Measurements from ENCODE around the gene PADI1.

The PADI1 gene, protein sequence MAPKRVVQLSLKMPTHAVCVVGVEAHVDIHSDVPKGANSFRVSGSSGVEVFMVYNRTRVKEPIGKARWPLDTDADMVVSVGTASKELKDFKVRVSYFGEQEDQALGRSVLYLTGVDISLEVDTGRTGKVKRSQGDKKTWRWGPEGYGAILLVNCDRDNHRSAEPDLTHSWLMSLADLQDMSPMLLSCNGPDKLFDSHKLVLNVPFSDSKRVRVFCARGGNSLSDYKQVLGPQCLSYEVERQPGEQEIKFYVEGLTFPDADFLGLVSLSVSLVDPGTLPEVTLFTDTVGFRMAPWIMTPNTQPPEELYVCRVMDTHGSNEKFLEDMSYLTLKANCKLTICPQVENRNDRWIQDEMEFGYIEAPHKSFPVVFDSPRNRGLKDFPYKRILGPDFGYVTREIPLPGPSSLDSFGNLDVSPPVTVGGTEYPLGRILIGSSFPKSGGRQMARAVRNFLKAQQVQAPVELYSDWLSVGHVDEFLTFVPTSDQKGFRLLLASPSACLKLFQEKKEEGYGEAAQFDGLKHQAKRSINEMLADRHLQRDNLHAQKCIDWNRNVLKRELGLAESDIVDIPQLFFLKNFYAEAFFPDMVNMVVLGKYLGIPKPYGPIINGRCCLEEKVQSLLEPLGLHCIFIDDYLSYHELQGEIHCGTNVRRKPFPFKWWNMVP

DNA sequence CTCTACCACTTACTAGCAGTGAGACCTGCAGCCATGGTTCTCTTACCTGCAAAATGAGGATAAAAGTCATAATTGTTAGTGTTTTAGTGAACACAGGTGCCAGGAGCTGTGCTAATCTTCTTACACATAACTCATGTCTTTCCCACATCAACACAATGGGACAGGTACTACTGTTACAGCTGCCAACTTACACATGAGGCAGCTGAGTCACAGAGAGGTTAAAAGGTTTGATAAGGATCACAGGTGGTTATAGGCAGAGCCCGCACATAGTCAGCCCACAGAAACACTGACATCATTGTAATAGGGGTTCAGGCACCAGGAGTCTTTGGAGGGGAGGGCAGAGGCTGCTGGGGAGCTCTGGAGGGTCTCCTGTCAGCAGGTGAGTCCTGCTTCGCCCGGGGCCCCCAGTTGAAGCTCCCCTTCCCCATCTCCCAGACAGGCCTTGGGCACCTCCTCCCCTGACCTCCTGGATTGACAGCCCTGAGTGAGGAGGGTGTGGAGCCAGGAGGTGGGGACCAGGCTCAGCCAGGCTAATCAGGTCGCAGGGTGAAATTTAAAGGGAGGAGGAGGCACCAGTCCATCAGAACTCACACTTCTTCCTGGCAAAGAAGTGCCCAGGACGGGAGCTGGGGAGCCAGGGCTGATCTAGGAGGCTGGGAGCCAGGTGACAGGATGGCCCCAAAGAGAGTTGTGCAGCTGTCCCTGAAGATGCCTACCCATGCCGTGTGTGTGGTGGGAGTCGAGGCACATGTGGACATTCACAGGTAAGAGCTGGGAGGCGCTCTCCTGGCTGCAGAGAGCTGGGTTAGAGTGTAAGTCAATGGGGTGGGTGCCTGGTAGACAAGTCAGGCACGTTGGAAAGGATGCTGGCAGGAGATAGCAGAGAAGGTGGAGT, at the start of gene PADI1:
Gene PADI1, plus strand, starts transcription at position 583 of the 895 bp plus-strand sequence. Its CDS starts 90 bp downstream, at position 673.
- Histone ChIP-seq H3K4me1 (ENCODE audit: control insufficient read depth in 1 of 2, insufficient read depth in 2 of 2, low read length in 2 of 2) (no peaks in the 10 kb centered on the region), H3K9me3 (ENCODE audit: control insufficient read depth in 1 of 2, low read length in 2 of 2) (no peaks in the 10 kb centered on the region), H3K36me3 (ENCODE audit: control insufficient read depth in 1 of 2, insufficient read depth in 2 of 2, low read length in 2 of 2) (no peaks in the 10 kb centered on the region), H3K27ac (ENCODE audit: low read depth, low read length) (no peak within 1 kb of the TSS), H3K9ac (ENCODE audit: low read depth in 1 of 2, low read length in 2 of 2) (no peak within 1 kb of the TSS), H3K27me3 (ENCODE audit: control insufficient read depth in 1 of 2, insufficient read depth in 2 of 2, low read length in 2 of 2) (peaks cover 0 to 3% of the 10 kb centered on the region in 2 donors), H3K4me3 (ENCODE audit: low read depth in 1 of 2, low read length in 2 of 2) (no peak within 1 kb of the TSS)

DNA sequence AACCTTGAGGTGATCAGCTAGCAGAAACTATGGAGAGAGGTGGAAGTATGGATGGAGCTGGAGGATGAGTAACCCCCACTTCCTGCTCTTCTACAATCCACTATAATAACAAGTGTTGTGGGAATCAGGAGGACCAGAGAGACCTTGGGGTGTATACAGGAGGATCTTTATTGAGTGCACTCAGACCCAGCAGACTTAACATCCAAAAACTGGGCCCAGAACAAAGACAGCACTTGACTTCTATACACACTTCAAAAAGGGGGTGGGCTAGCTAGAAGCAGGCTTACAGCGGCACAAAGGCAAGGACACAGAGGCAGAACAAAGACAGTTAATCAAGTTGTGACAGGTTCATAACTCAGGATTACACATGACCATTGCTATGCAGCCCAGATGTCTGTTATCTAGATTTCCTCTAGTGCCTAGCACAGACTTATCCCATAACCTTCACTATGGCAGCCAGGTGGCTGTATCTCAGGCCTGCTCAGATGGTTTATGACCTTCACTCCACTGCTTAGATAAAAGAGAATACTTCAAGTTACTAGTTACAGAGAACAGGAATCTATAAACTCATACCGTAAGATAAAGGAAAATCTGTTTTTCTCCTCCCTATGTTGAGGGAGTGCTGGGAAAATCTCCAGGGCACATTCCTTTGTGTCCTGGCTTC, 49.5 kb upstream of the PADI1 start:
- no peak overlapping the region for H3K9ac ChIP-seq (ENCODE audit: low read depth in 1 of 2, low read length in 2 of 2)
- no peak overlapping the region for H3K4me3 ChIP-seq (ENCODE audit: low read depth in 1 of 2, low read length in 2 of 2)
- H3K27me3 ChIP-seq (ENCODE audit: control insufficient read depth in 1 of 2, insufficient read depth in 2 of 2, low read length in 2 of 2), result no peaks in the 10 kb centered on the region
- H3K4me1 ChIP-seq (ENCODE audit: control insufficient read depth in 1 of 2, insufficient read depth in 2 of 2, low read length in 2 of 2), result no peaks in the 10 kb centered on the region
- no peaks in the 10 kb centered on the region for H3K36me3 ChIP-seq (ENCODE audit: control insufficient read depth in 1 of 2, insufficient read depth in 2 of 2, low read length in 2 of 2)
- peaks cover 21 to 33% of the 10 kb centered on the region in 2 donors for H3K9me3 ChIP-seq (ENCODE audit: control insufficient read depth in 1 of 2, low read length in 2 of 2)
- H3K27ac ChIP-seq (ENCODE audit: low read depth, low read length), result no peak overlapping the region

DNA sequence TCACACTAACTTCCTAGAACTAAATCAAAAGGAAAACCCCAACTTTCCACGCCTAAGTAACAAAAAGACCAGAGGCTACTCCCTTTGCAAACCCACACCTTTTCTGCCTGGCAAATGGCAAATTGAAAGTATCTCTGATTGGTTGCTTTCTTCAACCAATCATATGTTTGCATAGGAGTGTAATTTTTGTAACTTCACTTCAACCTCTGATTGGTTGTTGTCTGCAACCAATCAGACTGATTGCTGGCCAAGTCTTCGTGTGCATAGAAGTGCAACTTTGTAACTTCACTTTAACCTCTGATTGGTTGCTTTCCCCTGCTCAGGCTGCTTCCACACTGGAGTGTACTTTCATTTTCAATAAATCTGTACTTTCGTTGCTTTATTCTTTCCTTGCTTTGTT, 48.8 kb upstream of the PADI1 start:
- Histone ChIP-seq H3K27ac (ENCODE audit: low read depth, low read length) (no peak overlapping the region), H3K9me3 (ENCODE audit: control insufficient read depth in 1 of 2, low read length in 2 of 2) (peaks cover 21 to 33% of the 10 kb centered on the region in 2 donors), H3K27me3 (ENCODE audit: control insufficient read depth in 1 of 2, insufficient read depth in 2 of 2, low read length in 2 of 2) (no peaks in the 10 kb centered on the region), H3K4me3 (ENCODE audit: low read depth in 1 of 2, low read length in 2 of 2) (no peak overlapping the region), H3K4me1 (ENCODE audit: control insufficient read depth in 1 of 2, insufficient read depth in 2 of 2, low read length in 2 of 2) (no peaks in the 10 kb centered on the region), H3K9ac (ENCODE audit: low read depth in 1 of 2, low read length in 2 of 2) (no peak overlapping the region), H3K36me3 (ENCODE audit: control insufficient read depth in 1 of 2, insufficient read depth in 2 of 2, low read length in 2 of 2) (no peaks in the 10 kb centered on the region)

DNA sequence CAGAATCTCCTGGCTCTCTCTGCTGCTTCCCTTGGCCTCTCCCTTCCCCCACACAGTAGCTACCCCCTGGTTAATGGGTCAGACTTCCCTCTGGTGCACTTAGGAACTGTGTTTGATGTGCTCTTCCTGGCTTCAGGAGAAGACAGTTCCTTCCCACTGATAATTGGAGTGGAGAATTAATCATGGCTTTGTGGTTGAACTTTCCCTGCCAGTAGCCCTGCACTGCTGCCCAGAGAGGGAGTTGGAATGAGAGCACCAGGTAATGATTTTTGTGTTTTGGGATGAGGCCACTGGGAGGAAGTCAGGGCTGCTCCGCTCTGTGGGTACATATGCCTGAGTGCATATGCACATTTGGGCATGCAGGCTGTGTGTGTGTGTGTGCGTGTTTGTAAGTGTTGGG, 46.0 kb upstream of the PADI1 start:
- Histone ChIP-seq H3K4me1 (ENCODE audit: control insufficient read depth in 1 of 2, insufficient read depth in 2 of 2, low read length in 2 of 2) (no peaks in the 10 kb centered on the region), H3K4me3 (ENCODE audit: low read depth in 1 of 2, low read length in 2 of 2) (no peak overlapping the region), H3K27me3 (ENCODE audit: control insufficient read depth in 1 of 2, insufficient read depth in 2 of 2, low read length in 2 of 2) (no peaks in the 10 kb centered on the region), H3K36me3 (ENCODE audit: control insufficient read depth in 1 of 2, insufficient read depth in 2 of 2, low read length in 2 of 2) (no peaks in the 10 kb centered on the region), H3K27ac (ENCODE audit: low read depth, low read length) (no peak overlapping the region), H3K9ac (ENCODE audit: low read depth in 1 of 2, low read length in 2 of 2) (no peak overlapping the region), H3K9me3 (ENCODE audit: control insufficient read depth in 1 of 2, low read length in 2 of 2) (peaks cover 14 to 22% of the 10 kb centered on the region in 2 donors)

DNA sequence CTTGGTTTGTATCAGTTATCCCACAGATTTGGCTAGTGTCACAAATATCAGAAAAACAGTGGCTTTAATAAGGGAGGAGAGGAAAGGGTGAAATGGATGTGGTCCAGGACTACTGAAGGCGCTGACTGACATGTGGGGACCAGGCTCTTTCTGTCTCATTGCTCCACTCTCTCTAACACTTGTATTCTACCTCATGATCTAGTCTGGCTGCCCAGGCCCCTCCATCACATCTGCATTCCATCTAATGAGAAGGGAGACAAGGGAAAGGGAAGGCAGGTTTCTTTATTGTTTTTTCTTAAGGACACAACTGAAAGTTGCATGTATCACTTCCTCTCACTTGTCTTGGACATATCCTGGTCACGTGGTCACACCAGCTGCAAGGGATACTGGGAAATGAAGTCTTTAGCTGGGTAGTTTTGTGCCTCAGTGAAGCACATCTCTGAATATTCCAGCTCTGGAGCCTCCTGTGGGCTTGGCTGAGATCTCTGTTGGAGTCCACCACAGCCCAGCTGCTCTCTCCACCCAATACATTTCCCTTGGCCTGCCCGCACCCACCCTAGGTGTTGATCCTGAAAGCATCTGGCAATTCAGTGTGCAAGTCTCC, 43.7 kb upstream of the PADI1 start:
- no peaks in the 10 kb centered on the region for H3K36me3 ChIP-seq (ENCODE audit: control insufficient read depth in 1 of 2, insufficient read depth in 2 of 2, low read length in 2 of 2)
- no peak overlapping the region for H3K4me3 ChIP-seq (ENCODE audit: low read depth in 1 of 2, low read length in 2 of 2)
- H3K27me3 ChIP-seq (ENCODE audit: control insufficient read depth in 1 of 2, insufficient read depth in 2 of 2, low read length in 2 of 2), result peaks cover 0 to 2% of the 10 kb centered on the region in 2 donors
- no peak overlapping the region for H3K9ac ChIP-seq (ENCODE audit: low read depth in 1 of 2, low read length in 2 of 2)
- no peak overlapping the region for H3K27ac ChIP-seq (ENCODE audit: low read depth, low read length)
- H3K9me3 ChIP-seq (ENCODE audit: control insufficient read depth in 1 of 2, low read length in 2 of 2), result peaks cover 0 to 3% of the 10 kb centered on the region in 2 donors
- H3K4me1 ChIP-seq (ENCODE audit: control insufficient read depth in 1 of 2, insufficient read depth in 2 of 2, low read length in 2 of 2), result no peaks in the 10 kb centered on the region

DNA sequence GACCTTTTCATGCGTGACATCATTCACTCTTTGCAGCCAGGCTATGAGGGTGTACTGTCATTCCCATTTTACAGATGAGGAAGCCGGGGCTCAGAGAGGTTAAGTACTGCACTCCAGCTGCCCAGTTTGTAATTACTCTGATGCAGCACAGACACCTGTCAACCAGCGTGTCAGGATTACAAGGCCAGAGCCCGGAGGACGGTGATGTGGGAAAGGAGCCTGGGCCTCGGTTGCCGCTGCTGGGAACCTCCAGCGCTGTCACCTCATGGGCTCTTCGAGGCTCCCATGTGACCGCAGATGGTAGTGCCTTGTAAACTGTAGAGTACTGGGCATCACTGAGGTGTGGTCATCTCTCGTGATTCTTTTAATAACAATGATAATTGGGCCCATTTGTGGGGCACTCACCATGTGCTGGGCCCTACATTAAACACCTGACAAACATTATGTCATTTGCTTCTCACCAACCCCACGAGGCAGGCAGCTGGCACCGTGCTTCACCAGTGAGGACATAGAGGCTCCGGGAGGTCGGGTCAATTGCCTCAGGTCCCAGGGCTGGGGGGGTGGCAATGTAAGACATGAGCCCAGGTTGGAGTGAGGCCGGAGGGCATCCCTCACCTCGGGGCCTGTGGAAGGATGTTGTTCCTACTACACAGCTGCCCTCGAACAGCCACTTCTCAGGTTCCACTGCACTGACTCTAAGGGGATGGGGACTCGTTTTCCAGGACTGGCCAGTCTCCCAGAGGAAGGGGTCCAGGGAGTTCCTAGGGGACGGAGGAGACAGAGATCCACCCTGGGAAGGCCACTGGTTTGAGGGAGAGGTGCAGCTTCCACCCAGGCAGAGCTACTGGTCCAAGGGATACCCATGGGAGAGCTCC, 42.8 kb upstream of the PADI1 start:
- Histone ChIP-seq H3K36me3 (ENCODE audit: control insufficient read depth in 1 of 2, insufficient read depth in 2 of 2, low read length in 2 of 2) (no peaks in the 10 kb centered on the region), H3K27me3 (ENCODE audit: control insufficient read depth in 1 of 2, insufficient read depth in 2 of 2, low read length in 2 of 2) (peaks cover 0 to 2% of the 10 kb centered on the region in 2 donors), H3K9ac (ENCODE audit: low read depth in 1 of 2, low read length in 2 of 2) (no peak overlapping the region), H3K4me1 (ENCODE audit: control insufficient read depth in 1 of 2, insufficient read depth in 2 of 2, low read length in 2 of 2) (no peaks in the 10 kb centered on the region), H3K4me3 (ENCODE audit: low read depth in 1 of 2, low read length in 2 of 2) (no peak overlapping the region), H3K9me3 (ENCODE audit: control insufficient read depth in 1 of 2, low read length in 2 of 2) (no peaks in the 10 kb centered on the region), H3K27ac (ENCODE audit: low read depth, low read length) (no peak overlapping the region)

DNA sequence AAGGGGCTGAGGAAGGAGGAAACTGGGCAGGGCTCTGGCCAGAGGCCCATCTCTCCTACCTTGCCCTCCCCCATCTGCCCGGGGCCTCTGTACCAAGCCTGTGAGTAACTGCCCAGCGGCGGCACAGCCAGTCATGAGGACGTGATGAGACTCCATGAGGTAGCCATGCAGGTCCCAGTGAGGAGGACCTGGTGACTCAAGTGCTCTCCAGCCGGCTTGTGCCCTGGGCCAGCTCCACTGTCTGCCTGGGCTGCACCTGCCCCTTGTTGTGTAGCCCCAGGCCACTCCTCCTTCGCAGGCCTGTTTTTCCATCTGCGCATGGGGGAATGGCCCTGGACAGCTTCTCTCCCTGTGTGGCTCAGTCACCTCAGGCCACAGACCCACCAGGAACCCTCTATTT, 42.0 kb upstream of the PADI1 start:
- Histone ChIP-seq H3K36me3 (ENCODE audit: control insufficient read depth in 1 of 2, insufficient read depth in 2 of 2, low read length in 2 of 2) (no peaks in the 10 kb centered on the region), H3K27me3 (ENCODE audit: control insufficient read depth in 1 of 2, insufficient read depth in 2 of 2, low read length in 2 of 2) (peaks cover 0 to 2% of the 10 kb centered on the region in 2 donors), H3K27ac (ENCODE audit: low read depth, low read length) (no peak overlapping the region), H3K9ac (ENCODE audit: low read depth in 1 of 2, low read length in 2 of 2) (no peak overlapping the region), H3K4me1 (ENCODE audit: control insufficient read depth in 1 of 2, insufficient read depth in 2 of 2, low read length in 2 of 2) (no peaks in the 10 kb centered on the region), H3K9me3 (ENCODE audit: control insufficient read depth in 1 of 2, low read length in 2 of 2) (no peaks in the 10 kb centered on the region), H3K4me3 (ENCODE audit: low read depth in 1 of 2, low read length in 2 of 2) (no peak overlapping the region)

DNA sequence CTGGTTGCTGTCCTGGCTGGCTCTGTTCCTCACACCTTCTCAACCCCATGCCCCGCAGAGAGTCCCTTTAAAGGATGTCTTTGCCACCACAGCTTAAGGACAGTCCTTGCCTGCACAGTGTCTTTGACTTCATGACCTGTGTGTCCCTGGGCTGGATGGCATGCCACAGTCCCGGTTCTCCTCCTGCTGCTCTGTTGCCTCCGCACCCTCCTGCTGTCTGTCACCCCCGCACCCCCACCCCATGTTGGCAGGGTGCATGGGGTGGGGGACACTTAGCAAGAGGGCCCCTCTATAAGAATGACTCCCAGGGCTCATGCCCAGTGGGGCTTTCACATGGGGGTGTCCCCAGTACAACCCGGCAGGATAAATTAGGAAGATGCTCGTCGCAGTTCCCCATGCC, 41.6 kb upstream of the PADI1 start:
- no peak overlapping the region for H3K27ac ChIP-seq (ENCODE audit: low read depth, low read length)
- no peak overlapping the region for H3K4me3 ChIP-seq (ENCODE audit: low read depth in 1 of 2, low read length in 2 of 2)
- peaks cover 0 to 2% of the 10 kb centered on the region in 2 donors for H3K27me3 ChIP-seq (ENCODE audit: control insufficient read depth in 1 of 2, insufficient read depth in 2 of 2, low read length in 2 of 2)
- no peaks in the 10 kb centered on the region for H3K4me1 ChIP-seq (ENCODE audit: control insufficient read depth in 1 of 2, insufficient read depth in 2 of 2, low read length in 2 of 2)
- H3K9me3 ChIP-seq (ENCODE audit: control insufficient read depth in 1 of 2, low read length in 2 of 2), result no peaks in the 10 kb centered on the region
- no peaks in the 10 kb centered on the region for H3K36me3 ChIP-seq (ENCODE audit: control insufficient read depth in 1 of 2, insufficient read depth in 2 of 2, low read length in 2 of 2)
- H3K9ac ChIP-seq (ENCODE audit: low read depth in 1 of 2, low read length in 2 of 2), result no peak overlapping the region

All from duodenal mucosa (tissue), 2 donors.